Measurements from ENCODE around the gene TEX13B.
A peak's percentile ranks its signal among the peaks of the same experiment; 100 is the strongest.
"Not testable (repeated sequence)": the region's sequence is repeated elsewhere in the genome, so short reads cannot be mapped to it uniquely, and the experiment has no call there.

TEX13B gene

GRCh38 chrX:107982356-107982755 is at the start of gene TEX13B:
TEX13B (minus strand) TSS chrX:107982370; CDS start chrX:107982127, 243 bp downstream.
- no peak for DNase-seq

- no peak for DNase-seq
Observed at GRCh38 chrX:108029928-108030711, 48.0 kb upstream of the TEX13B start.

- DNase-seq, result peak; percentile 21
Observed at GRCh38 chrX:108028854-108029253, 46.7 kb upstream of the TEX13B start.

- no peak for DNase-seq
Observed at GRCh38 chrX:108025954-108026600, 43.9 kb upstream of the TEX13B start.

GRCh38 chrX:108025376-108025775 is 43.2 kb upstream of the TEX13B start:
- DNase-seq, result no peak

GRCh38 chrX:108022491-108023089 is 40.4 kb upstream of the TEX13B start:
- no peak for DNase-seq

GRCh38 chrX:108020631-108021030 is 38.5 kb upstream of the TEX13B start:
- DNase-seq, result peak; percentile 8

- no peak for DNase-seq
Observed at GRCh38 chrX:108019382-108019875, 37.3 kb upstream of the TEX13B start.

GRCh38 chrX:108018656-108019381 is 36.6 kb upstream of the TEX13B start:
- no peak for DNase-seq

GRCh38 chrX:108001218-108001814 is 19.1 kb upstream of the TEX13B start:
- DNase-seq, result peak; percentile 18

GRCh38 chrX:108000751-108001150 is 18.6 kb upstream of the TEX13B start:
- DNase-seq, result no peak

GRCh38 chrX:107996124-107996523 is 14.0 kb upstream of the TEX13B start:
- no peak for DNase-seq

GRCh38 chrX:107985033-107985432 is 2.9 kb upstream of the TEX13B start:
- no peak for DNase-seq

- no peak for DNase-seq
Observed at GRCh38 chrX:107979534-107979933, 2.6 kb downstream of the TEX13B start.

- peak; percentile 1 for DNase-seq
Observed at GRCh38 chrX:107978707-107979307, 3.4 kb downstream of the TEX13B start.

GRCh38 chrX:107978071-107978470 is 4.1 kb downstream of the TEX13B start:
- no peak for DNase-seq

GRCh38 chrX:107971636-107972035 is 10.5 kb downstream of the TEX13B start:
- DNase-seq, result no peak

- no peak for DNase-seq
Observed at GRCh38 chrX:107970073-107970472, 12.1 kb downstream of the TEX13B start.

GRCh38 chrX:107968623-107969022 is 13.5 kb downstream of the TEX13B start:
- no peak for DNase-seq

GRCh38 chrX:107955337-107955736 is 26.8 kb downstream of the TEX13B start:
- not testable (repeated sequence) for DNase-seq

- DNase-seq, result no peak
Observed at GRCh38 chrX:107940095-107940494, 42.1 kb downstream of the TEX13B start.

GRCh38 chrX:107936434-107936730 is 45.8 kb downstream of the TEX13B start:
- no peak for DNase-seq

All from suppressor macrophage treated with lipopolysaccharide for 4 hours (primary cell).